Dendritic cell treated with granulocyte-macrophage colony-stimulating factor and Interleukin-4, amounts not matched to agents 40 ng/mL and 50 ng/mL, for 4 days (primary cell): ENCODE measurements around the gene SLC45A2.

Experiments used
- H3K27ac Mint-ChIP-seq: one replicate; pipeline ENCODE4 v1.8.0; 2022; ENCODE audit warnings: mild to moderate bottlenecking, mixed read lengths
- H3K27me3 Mint-ChIP-seq: one replicate; pipeline ENCODE4 v1.8.0; 2022; ENCODE audit warnings: mild to moderate bottlenecking, mixed read lengths
- H3K36me3 Mint-ChIP-seq: one replicate; pipeline ENCODE4 v1.8.0; 2022; ENCODE audit warnings: low read depth, mixed read lengths
- H3K4me1 Mint-ChIP-seq: one replicate; pipeline ENCODE4 v1.8.0; 2022; ENCODE audit warnings: low read depth, mixed read lengths
- H3K4me3 Mint-ChIP-seq: one replicate; pipeline ENCODE4 v1.8.0; 2022; ENCODE audit warnings: mild to moderate bottlenecking, moderate library complexity, mixed read lengths
- H3K9me3 Mint-ChIP-seq: one replicate; pipeline ENCODE4 v1.8.0; 2022; ENCODE audit warnings: mixed read lengths
- intact Hi-C: fragments of 100-400 bp; cut with micrococcal nuclease; formaldehyde crosslinking; loops from one replicate; pipeline ENCODE4 v1.15.0; 2022

Gene SLC45A2

GRCh38 chr5:34001241-34001841, 16.8 kb upstream of the SLC45A2 start:
- intact Hi-C loops, result no loop called here
- no peak overlapping the region for H3K27ac Mint-ChIP-seq
- no peak overlapping the region for H3K4me3 Mint-ChIP-seq
- no peaks in the 10 kb centered on the region for H3K9me3 Mint-ChIP-seq
- H3K36me3 Mint-ChIP-seq, result peaks cover 18% of the 10 kb centered on the region
- no peaks in the 10 kb centered on the region for H3K27me3 Mint-ChIP-seq
- peaks cover 2% of the 10 kb centered on the region for H3K4me1 Mint-ChIP-seq

- Mint-ChIP-seq H3K27ac (no peak overlapping the region), H3K9me3 (no peaks in the 10 kb centered on the region), H3K4me1 (no peaks in the 10 kb centered on the region), H3K4me3 (no peak overlapping the region), H3K36me3 (peaks cover 18% of the 10 kb centered on the region), H3K27me3 (no peaks in the 10 kb centered on the region)
- intact Hi-C loops, result no loop called here
These were observed 15.5 kb upstream of the SLC45A2 start for GRCh38 chr5:33999978-34000377.

- Mint-ChIP-seq H3K4me1 (no peaks in the 10 kb centered on the region), H3K27ac (no peak overlapping the region), H3K36me3 (peaks cover 15% of the 10 kb centered on the region), H3K4me3 (no peak overlapping the region), H3K9me3 (no peaks in the 10 kb centered on the region), H3K27me3 (no peaks in the 10 kb centered on the region)
- intact Hi-C loops, result loop anchor here (2.0 kb wide), 1 partner anchor 467 kb away; no protein-coding TSS in a partner anchor
These were observed 13.0 kb upstream of the SLC45A2 start for GRCh38 chr5:33997331-33997983.

- intact Hi-C loops, result loop anchor here (2.0 kb wide), 1 partner anchor 469 kb away; no protein-coding TSS in a partner anchor
- Mint-ChIP-seq H3K4me1 (no peaks in the 10 kb centered on the region), H3K27ac (no peak overlapping the region)
These were observed 11.4 kb upstream of the SLC45A2 start for GRCh38 chr5:33995865-33996264.

GRCh38 chr5:33994845-33995244, 10.4 kb upstream of the SLC45A2 start:
- Mint-ChIP-seq H3K9me3 (no peaks in the 10 kb centered on the region), H3K4me3 (no peak overlapping the region), H3K27me3 (no peaks in the 10 kb centered on the region), H3K27ac (no peak overlapping the region), H3K4me1 (no peaks in the 10 kb centered on the region), H3K36me3 (peaks cover 14% of the 10 kb centered on the region)
- intact Hi-C loops, result no loop called here

More at GRCh38 chr5:33995865-33996264, 11.4 kb upstream of the SLC45A2 start:
- H3K9me3 Mint-ChIP-seq, result no peaks in the 10 kb centered on the region
- H3K36me3 Mint-ChIP-seq, result peaks cover 14% of the 10 kb centered on the region
- no peak overlapping the region for H3K4me3 Mint-ChIP-seq
- H3K27me3 Mint-ChIP-seq, result no peaks in the 10 kb centered on the region

GRCh38 chr5:33992864-33993263, 8.4 kb upstream of the SLC45A2 start:
- no peak overlapping the region for H3K27ac Mint-ChIP-seq
- H3K36me3 Mint-ChIP-seq, result peaks cover 29% of the 10 kb centered on the region
- no peaks in the 10 kb centered on the region for H3K9me3 Mint-ChIP-seq
- H3K4me3 Mint-ChIP-seq, result no peak overlapping the region
- H3K4me1 Mint-ChIP-seq, result no peaks in the 10 kb centered on the region
- intact Hi-C loops, result no loop called here
- no peaks in the 10 kb centered on the region for H3K27me3 Mint-ChIP-seq

GRCh38 chr5:33985447-33985846, 954 bp upstream of the SLC45A2 start:
- no peaks in the 10 kb centered on the region for H3K27me3 Mint-ChIP-seq

GRCh38 chr5:33984178-33984577, 315 bp downstream of the SLC45A2 start:
- Mint-ChIP-seq H3K9me3 (no peaks in the 10 kb centered on the region), H3K27ac (no peak overlapping the region), H3K4me3 (no peak overlapping the region), H3K4me1 (no peaks in the 10 kb centered on the region), H3K36me3 (peaks cover 14% of the 10 kb centered on the region), H3K27me3 (no peaks in the 10 kb centered on the region)
- intact Hi-C loops, result no loop called here

More at GRCh38 chr5:33985447-33985846, 954 bp upstream of the SLC45A2 start:
- Mint-ChIP-seq H3K27ac (no peak overlapping the region), H3K9me3 (no peaks in the 10 kb centered on the region), H3K4me3 (no peak overlapping the region), H3K4me1 (no peaks in the 10 kb centered on the region), H3K36me3 (peaks cover 16% of the 10 kb centered on the region)
- intact Hi-C loops, result no loop called here

GRCh38 chr5:33981408-33982162, 2.9 kb downstream of the SLC45A2 start:
- H3K36me3 Mint-ChIP-seq, result no peaks in the 10 kb centered on the region
- no peaks in the 10 kb centered on the region for H3K9me3 Mint-ChIP-seq
- intact Hi-C loops, result no loop called here
- no peak overlapping the region for H3K27ac Mint-ChIP-seq
- no peak overlapping the region for H3K4me3 Mint-ChIP-seq
- no peaks in the 10 kb centered on the region for H3K27me3 Mint-ChIP-seq
- no peaks in the 10 kb centered on the region for H3K4me1 Mint-ChIP-seq

GRCh38 chr5:33980030-33980429, 4.5 kb downstream of the SLC45A2 start:
- H3K27me3 Mint-ChIP-seq, result no peaks in the 10 kb centered on the region
- no peak overlapping the region for H3K27ac Mint-ChIP-seq
- intact Hi-C loops, result no loop called here

GRCh38 chr5:33978306-33978705, 6.2 kb downstream of the SLC45A2 start:
- intact Hi-C loops, result no loop called here
- H3K36me3 Mint-ChIP-seq, result no peaks in the 10 kb centered on the region
- no peaks in the 10 kb centered on the region for H3K9me3 Mint-ChIP-seq
- no peaks in the 10 kb centered on the region for H3K27me3 Mint-ChIP-seq
- no peaks in the 10 kb centered on the region for H3K4me1 Mint-ChIP-seq
- no peak overlapping the region for H3K4me3 Mint-ChIP-seq
- H3K27ac Mint-ChIP-seq, result no peak overlapping the region

More at GRCh38 chr5:33980030-33980429, 4.5 kb downstream of the SLC45A2 start:
- Mint-ChIP-seq H3K9me3 (no peaks in the 10 kb centered on the region), H3K4me1 (no peaks in the 10 kb centered on the region), H3K4me3 (no peak overlapping the region), H3K36me3 (no peaks in the 10 kb centered on the region)

- no peak overlapping the region for H3K27ac Mint-ChIP-seq
- no peak overlapping the region for H3K4me3 Mint-ChIP-seq
- H3K4me1 Mint-ChIP-seq, result no peaks in the 10 kb centered on the region
- H3K27me3 Mint-ChIP-seq, result no peaks in the 10 kb centered on the region
- intact Hi-C loops, result no loop called here
- H3K36me3 Mint-ChIP-seq, result no peaks in the 10 kb centered on the region
- H3K9me3 Mint-ChIP-seq, result no peaks in the 10 kb centered on the region
These were observed 8.2 kb downstream of the SLC45A2 start for GRCh38 chr5:33976307-33976706.

- H3K27ac Mint-ChIP-seq, result no peak overlapping the region
- H3K27me3 Mint-ChIP-seq, result no peaks in the 10 kb centered on the region
- no peaks in the 10 kb centered on the region for H3K36me3 Mint-ChIP-seq
- no peak overlapping the region for H3K4me3 Mint-ChIP-seq
- intact Hi-C loops, result no loop called here
- H3K9me3 Mint-ChIP-seq, result no peaks in the 10 kb centered on the region
- no peaks in the 10 kb centered on the region for H3K4me1 Mint-ChIP-seq
These were observed 8.6 kb downstream of the SLC45A2 start for GRCh38 chr5:33975852-33976251.

GRCh38 chr5:33973271-33973670, 11.2 kb downstream of the SLC45A2 start:
- Mint-ChIP-seq H3K4me1 (no peaks in the 10 kb centered on the region), H3K4me3 (no peak overlapping the region), H3K27me3 (no peaks in the 10 kb centered on the region), H3K9me3 (no peaks in the 10 kb centered on the region), H3K36me3 (no peaks in the 10 kb centered on the region), H3K27ac (no peak overlapping the region)
- intact Hi-C loops, result no loop called here
